Tibial nerve (tissue), 4 donors: Measurements from ENCODE around the gene SLC9A9.

Experiments
- CTCF ChIP-seq, 5 experiments: fragments of 200-600 bp in 3 of 5; fragments of 450-650 bp in 2 of 5; sonication (generic) in 3 of 5; IDR thresholded peaks; one replicate each; pipeline ENCODE4 v1.5.1; 2016 to 2019; ENCODE audit warnings: antibody characterized with exemption in 5 of 5, mild to moderate bottlenecking in 3 of 5, moderate library complexity in 2 of 5
- EP300 ChIP-seq, 2 donors: sonication (generic); formaldehyde crosslinking; IDR thresholded peaks; one replicate each; pipeline ENCODE4 v1.6.1; 2017; ENCODE audit warnings: antibody characterized with exemption in 2 of 2, mild to moderate bottlenecking in 1 of 2
- POLR2A ChIP-seq, 2 donors: fragments of 450-650 bp; IDR thresholded peaks; one replicate each; pipeline ENCODE4 v1.6.1; 2017; ENCODE audit warnings: antibody characterized with exemption in 2 of 2, mild to moderate bottlenecking in 2 of 2, moderate library complexity in 2 of 2

- TF ChIP-seq CTCF (IDR thresholded peaks at IDR 0.05) (no peak), POLR2A (IDR thresholded peaks at IDR 0.05) (no peak), EP300 (IDR thresholded peaks at IDR 0.05) (no peak)
Observed at GRCh38 chr3:143402602-143403001, 445.7 kb downstream of the SLC9A9 start.
